Fibroblast of skin of back (primary cell): ENCODE results near the gene PROP1.
A peak's percentile ranks its signal among the peaks of the same experiment; 100 is the strongest.
"Not testable (repeated sequence)": the region's sequence is repeated elsewhere in the genome, so short reads cannot be mapped to it uniquely, and the experiment has no call there.

ENCODE experiments used
- DNase-seq: peaks from one replicate; pipeline ENCODE4 v3.0.0-alpha.2; 2013

The PROP1 gene

GRCh38 chr5:177943805-177944736 is 52.0 kb downstream of the PROP1 start:
- peak; percentile 17 for DNase-seq

DNA sequence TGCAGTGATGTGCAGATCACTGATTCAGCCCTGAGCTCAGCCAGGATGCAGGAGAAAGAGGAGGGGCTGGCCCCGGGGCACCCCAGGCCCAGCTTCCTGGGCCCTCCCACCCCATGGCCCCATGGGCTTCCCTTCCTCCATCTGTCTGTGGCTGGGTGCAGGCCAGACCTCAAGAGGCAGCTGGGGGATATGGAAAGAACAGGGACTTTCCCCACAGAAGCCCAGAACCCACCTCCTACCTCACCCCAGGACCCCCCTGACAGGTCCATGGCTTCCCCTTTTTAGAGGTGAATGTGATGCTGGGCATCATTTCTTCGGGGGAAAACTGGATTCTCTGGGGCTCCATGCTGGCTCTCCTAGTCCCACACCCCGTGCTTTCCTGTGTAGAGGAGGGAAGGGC is 53.1 kb downstream of the PROP1 start:
- DNase-seq, result not testable (repeated sequence)
